LNCAP (cell line): ENCODE data around the gene APOF.

ENCODE experiments used
- TF ChIP-seq, protein P1 (sequence below): fragments of 450-650 bp; IDR thresholded peaks from 2 replicates; pipeline ENCODE4 v1.5.1; 2017; ENCODE audit warnings: mild to moderate bottlenecking

The APOF gene

DNA sequence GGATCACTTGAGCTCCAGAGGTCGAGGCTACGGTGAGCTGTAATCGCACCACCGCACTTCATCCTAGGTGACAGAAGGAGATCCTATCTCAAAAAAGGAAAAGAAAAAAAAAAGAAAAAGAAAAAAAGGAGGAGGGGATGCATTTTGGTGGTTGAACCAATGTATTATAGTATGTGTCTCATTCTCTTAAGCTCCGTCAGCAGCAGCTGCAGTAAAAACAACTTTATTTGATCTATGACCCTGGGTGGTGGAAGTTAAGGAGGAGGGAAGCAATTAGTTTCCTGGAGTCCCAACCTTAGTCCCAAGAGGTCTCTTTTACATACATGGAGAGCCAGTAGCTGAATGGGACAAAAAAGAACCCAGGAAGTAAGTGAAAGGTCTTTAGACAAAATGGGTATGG, 26.8 kb upstream of the APOF start:
- TF ChIP-seq, protein P1, sequence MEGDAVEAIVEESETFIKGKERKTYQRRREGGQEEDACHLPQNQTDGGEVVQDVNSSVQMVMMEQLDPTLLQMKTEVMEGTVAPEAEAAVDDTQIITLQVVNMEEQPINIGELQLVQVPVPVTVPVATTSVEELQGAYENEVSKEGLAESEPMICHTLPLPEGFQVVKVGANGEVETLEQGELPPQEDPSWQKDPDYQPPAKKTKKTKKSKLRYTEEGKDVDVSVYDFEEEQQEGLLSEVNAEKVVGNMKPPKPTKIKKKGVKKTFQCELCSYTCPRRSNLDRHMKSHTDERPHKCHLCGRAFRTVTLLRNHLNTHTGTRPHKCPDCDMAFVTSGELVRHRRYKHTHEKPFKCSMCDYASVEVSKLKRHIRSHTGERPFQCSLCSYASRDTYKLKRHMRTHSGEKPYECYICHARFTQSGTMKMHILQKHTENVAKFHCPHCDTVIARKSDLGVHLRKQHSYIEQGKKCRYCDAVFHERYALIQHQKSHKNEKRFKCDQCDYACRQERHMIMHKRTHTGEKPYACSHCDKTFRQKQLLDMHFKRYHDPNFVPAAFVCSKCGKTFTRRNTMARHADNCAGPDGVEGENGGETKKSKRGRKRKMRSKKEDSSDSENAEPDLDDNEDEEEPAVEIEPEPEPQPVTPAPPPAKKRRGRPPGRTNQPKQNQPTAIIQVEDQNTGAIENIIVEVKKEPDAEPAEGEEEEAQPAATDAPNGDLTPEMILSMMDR: no peak

DNA sequence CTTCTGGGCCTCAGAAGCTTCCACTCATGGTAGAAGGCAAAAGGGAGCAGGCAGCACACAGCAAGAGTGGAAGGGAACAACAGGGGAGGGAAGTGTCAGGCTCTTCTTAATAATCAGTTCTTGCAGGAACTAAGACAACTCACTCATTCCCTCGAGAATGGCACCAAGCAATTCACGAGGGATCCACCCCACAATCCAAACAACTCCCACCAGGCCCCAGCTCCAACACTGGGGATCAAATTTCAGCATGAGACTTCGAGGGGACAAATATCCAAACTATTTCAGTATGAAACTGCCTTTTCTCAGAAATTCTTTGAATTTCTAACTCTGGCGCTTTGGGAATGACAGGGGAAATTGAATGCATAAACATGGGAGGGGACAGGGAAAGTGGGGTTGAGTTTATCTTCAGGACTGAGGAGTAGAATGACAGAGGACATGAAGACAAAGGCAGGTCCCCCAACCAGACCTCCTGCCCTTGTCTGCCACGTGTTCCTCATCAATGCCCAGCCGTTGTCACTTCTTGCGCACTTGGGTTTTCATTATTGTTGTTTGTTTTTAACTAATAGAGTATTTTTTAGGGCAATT, 24.6 kb upstream of the APOF start:
- TF ChIP-seq, protein P1: no peak

DNA sequence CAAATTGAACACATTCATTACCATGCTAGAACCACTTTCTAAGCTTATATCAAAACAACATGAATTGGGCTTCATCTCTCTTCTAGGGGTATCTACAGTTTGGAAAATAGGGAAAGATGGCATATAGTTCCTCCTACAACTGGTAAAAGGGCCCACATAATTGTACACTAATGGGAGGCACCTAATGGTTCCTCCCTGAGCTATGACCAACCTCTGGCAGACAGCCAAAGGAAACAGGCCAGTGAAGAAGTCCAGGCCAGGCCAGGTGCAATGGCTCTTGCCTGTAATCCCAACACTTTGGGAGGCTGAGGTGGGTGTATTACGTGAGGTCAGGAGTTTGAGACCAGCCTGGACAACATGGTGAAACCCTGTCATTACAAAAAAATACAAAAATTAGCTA, 23.2 kb upstream of the APOF start:
- TF ChIP-seq, protein P1: no peak

DNA sequence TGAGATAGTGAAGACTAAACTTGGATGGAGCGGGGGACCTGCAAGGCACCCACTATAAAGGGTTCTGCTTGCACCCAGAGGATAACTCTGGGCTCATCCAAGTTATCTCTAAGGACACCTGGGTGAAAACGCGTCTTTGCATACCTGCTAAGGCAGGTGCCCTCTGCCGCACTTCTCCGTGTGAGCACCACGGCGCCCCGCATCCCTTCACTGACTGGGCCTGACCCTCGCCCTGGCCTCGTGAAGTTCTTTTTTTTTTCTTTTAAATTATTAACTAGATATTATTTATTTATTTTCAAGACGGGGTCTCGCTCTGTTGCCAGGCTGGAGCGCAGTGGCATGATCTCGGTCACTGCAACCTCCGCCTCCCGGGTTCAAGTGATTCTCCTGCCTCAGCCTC, 20.0 kb upstream of the APOF start:
- TF ChIP-seq, protein P1: no peak

DNA sequence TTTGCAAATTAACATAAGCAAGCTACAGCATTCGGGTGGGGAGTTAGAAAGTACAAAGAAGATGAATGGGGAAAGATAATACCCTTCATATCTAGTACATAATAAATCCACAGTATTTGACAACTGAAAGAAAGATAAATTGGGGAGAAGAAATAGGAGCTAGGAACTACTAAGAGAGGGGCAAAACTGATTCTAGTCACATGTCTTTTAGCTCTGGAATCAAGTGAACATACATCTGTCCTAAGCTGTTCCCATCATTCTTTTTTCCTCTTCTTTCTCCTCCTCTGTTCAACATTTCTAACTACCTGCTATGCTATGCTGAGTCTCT, 15.3 kb upstream of the APOF start:
- TF ChIP-seq, protein P1: no peak

DNA sequence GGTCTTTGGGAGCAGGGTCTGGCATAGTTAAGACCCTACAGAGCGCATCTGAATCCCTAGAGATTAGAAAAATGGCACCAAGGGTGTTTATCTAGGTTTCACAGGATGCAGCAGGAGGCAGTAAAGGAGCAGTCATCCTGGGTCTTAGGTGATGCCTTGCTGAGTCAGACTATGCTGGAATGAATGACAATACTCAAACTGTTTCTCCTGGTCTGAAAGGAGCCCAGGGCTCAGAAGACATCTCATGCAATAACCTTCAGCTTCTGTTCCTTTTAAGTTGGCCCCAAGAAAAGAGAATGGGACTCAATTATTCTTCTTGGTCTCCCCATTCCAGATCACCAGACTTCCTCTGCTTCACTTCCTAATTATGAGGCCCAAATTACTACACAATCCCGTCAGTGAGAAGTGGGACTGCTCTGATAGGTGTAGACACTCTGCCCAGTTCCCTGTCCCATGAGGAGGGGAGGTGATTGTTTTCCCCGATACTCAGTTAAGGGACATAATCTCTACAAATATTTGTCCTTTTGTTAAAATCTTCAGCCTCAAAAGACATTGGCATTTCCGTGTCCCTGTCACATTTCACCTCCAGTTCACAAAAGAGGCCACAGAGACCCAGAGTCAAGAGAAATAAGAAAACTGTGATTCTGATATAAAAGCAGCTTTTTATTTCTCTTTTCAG, 14.8 kb upstream of the APOF start:
- TF ChIP-seq, protein P1: no peak

DNA sequence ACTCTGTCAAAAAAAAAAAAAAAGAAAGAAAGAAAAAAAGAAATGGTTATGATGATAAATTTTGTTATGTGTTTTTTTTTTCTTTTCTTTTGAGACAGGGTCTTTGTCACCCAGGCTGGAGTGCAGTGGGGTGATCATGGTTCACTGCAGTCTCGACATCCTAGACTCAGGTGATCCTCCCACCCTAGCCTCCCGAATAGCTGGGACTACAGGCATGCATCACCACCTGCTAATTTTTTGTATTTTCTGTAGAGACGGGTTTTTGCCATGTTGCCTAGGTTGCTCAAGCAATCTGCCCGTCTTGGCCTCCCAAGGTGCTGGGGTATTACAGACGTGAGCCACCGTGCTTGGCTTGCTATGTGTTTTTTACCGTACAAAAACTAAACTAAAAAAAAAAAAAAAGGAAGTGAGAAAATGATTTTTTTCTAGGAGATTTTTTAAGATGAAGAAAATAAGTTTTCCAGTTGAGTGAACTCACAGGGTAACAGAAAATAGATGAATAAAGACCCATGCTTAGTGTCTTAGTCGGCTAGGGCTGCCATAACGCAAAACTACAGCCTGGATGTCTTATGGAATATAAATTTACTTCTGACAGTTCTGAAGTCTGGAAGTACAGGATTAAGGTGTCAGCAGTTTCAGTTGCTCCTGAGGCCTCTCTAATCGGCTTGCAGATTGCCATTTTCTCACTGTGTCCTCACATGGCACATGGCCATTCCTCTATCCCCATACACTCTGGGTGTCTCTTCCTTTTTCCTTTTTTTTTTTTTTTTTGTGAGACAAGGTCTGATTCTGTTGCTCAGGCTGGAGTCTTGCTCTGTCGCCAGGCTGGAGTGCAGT, 13.2 kb upstream of the APOF start:
- TF ChIP-seq, protein P1: no peak
